GM13976 (cell line): Measurements from ENCODE around the gene ZNF74.
"Not testable (repeated sequence)": the region's sequence is repeated elsewhere in the genome, so short reads cannot be mapped to it uniquely, and the experiment has no call there.

ENCODE experiments used
- DNase-seq: peaks from one replicate; pipeline ENCODE4 v3.0.0; 2012; ENCODE audit warnings: low spot score
- CTCF ChIP-seq: IDR thresholded peaks from 2 replicates; pipeline ENCODE4 v1.5.1; 2012; ENCODE audit warnings: borderline replicate concordance, mild to moderate bottlenecking; ENCODE audit not compliant: insufficient read depth; ENCODE audit errors: extremely low read depth, missing control alignments, control extremely low read depth
- in situ Hi-C: fragments of 300-500 bp; cut with MboI; formaldehyde crosslinking; loops from one replicate; pipeline ENCODE4 v1.12.0; 2022; ENCODE audit warnings: low sequenced_read_pairs, mixed read lengths, inconsistent platforms; ENCODE audit not compliant: unreplicated experiment

The ZNF74 gene

GRCh38 chr22:20391222-20391621, 2.7 kb upstream of the ZNF74 start:
- DNase-seq: no peak
- TF ChIP-seq CTCF: no peak
- in situ Hi-C loops: no loop called here

DNA sequence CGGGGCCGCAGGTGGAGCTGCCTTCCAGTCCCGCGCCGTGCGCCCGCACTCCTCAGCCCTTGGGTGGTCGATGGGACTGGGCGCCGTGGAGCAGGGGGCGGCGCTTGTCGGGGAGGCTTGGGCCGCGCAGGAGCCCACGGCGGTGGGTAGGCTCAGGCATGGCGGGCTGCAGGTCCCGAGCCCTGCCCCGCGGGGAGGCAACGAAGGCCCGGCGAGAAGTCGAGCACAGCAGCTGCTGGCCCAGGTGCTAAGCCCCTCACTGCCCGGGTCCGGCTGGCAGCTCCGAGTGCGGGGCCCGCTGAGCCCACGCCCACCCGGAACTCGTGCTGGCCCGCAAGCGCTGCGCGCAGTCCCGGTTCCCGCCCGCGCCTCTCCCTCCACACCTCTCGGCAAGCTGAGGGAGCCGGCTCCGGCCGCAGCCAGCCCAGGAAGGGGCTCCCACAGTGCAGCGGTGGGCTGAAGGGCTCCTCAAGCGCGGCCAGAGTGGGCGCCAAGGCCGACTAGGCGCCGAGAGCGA, 1.5 kb upstream of the ZNF74 start:
- in situ Hi-C loops, DNase-seq: not testable (repeated sequence)

DNA sequence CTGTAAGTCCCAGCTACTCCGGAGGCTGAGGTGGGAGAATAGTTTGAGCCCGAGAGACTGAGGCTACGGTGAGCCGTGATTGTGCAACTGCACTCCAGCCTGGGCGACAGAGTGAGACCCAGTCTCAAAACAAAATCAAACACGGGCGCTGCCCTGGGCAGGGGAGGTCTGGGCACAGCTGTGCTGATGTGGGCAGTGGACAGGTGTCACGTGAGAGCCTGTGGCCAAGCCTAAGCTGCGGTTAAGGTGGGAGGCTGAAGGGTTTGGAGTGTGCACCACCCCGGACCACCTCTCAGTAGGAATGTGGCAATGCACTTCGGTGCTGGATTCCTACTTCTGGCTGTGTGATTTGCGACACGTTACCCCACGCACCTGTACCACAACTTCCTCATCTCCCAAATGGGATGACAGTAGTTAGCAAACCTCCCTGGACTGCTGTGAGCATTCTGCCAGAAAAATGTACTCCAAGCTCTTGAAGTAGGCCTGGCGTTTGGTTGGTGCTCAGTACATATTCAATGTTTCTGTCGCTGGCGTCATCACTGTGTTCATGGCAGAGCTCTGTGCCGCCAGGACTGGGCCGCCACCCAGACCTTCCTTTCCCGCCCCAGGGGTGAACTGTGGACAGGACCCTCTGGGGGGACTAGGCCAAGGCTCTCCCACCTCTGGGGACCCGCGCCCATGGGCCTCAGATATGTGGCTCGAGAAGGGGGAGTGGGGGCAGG, 807 bp upstream of the ZNF74 start:
- DNase-seq: no peak
- in situ Hi-C loops: no loop called here
- no peak for TF ChIP-seq CTCF

DNA sequence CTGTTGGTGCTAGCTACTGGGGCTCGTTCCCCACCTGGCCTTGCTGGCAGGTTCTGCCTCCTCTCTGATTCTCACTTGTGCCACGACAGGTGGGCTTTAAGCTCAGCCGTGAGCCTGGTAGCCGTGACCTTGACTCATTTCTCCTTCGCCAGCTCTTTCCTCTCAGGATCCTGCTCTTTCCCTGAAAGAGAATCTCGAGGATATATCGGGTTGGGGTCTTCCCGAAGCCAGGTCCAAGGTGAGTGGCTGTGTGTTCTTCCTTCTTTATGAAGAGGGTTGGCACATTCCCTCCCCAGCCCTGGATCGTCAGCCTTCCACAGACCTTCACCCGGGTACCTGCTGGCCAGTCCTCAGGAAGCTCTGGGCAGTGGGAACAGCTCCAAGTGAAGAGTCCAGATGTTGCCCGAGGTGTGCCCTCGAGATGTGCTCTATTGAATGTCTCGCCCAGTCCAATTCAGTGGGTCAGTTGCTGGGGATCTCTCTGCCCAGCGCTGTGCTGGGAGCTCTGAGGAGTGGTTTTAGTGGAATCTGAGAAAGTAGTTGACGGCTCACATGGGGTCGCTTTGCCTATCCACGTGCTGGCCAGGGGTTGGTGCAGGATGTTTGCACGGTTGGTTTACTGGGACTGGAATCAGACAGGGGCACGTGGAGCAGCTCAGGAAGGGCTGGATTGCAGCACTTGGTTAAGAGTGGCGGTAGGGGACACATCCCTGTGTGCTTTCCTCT, 1.4 kb downstream of the ZNF74 start:
- in situ Hi-C loops: no loop called here
- no peak for DNase-seq
- no peak for TF ChIP-seq CTCF

DNA sequence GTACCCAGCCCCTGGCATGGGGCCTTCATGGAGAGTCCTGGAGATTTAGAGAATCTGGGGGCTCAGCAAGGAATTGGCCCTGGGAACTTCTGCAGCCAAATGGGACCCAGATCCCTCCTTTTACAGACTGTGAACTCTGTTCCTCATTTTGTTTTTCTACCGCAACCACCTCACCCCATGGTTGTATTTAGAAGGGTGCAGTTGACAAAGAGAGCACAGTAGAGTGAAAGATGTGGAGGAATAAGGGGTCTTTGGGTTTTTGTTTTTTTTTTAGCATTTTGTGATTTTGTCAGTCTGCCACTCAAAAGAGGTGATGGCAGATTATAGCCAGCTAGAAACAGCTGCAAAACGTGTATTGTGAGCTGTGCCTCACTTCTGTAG, 1.9 kb downstream of the ZNF74 start:
- DNase-seq: no peak
- TF ChIP-seq CTCF: no peak
- in situ Hi-C loops: no loop called here

DNA sequence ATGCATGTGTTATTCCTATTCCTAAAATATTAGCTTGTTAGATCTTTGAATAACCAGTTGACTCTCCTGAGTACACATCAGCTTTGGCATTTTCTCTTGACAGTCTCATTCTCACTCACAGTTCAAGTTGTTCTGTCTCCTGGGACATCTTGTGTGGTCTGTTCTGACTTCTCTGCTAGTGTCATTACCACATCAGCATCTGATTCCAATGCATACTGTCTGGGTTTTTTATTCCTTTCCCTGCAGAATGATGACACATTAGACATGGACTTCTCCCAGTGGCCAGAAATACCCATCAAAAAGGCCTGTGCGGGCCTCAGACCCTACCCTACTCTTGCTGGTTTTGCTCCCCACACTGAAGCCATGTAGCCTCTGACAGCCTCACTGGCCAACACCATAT, 2.7 kb downstream of the ZNF74 start:
- in situ Hi-C loops: no loop called here
- TF ChIP-seq CTCF: no peak
- DNase-seq: no peak

DNA sequence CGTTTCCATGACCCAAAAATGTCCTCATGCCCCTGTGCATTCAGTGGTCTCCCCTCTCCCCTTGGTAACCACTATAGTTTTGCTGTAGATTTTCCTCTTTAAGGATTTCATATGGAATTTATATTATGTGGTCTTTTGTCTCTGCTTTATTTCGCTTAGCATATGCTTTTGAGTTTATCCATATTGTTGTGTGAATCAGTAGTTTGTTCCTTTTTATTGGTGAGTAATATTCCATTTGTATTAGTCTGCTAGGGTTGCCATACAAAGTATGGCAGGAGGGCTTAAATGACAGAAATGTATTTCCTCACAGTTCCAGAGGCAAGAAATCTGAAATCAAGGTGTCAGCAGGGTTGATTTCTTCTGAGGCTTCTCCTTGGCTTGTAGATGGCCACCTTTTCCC, 3.5 kb downstream of the ZNF74 start:
- DNase-seq: no peak
- in situ Hi-C loops: no loop called here
- TF ChIP-seq CTCF: no peak
